Rectal smooth muscle tissue (tissue), 1 donor: ENCODE data around the gene MAP3K13.
A peak's percentile ranks its signal among the peaks of the same experiment; 100 is the strongest.

Experiments used
- H3K27ac ChIP-seq: one replicate; pipeline ENCODE4 v1.7.0; 2013; ENCODE audit warnings: low read depth, low read length, inconsistent platforms
- H3K27me3 ChIP-seq: one replicate; pipeline ENCODE4 v1.7.0; 2013; ENCODE audit warnings: low read length; ENCODE audit not compliant: control insufficient read depth, insufficient read depth
- H3K36me3 ChIP-seq: one replicate; pipeline ENCODE4 v1.7.0; 2013; ENCODE audit warnings: low read length; ENCODE audit not compliant: control insufficient read depth, insufficient read depth
- H3K4me1 ChIP-seq: one replicate; pipeline ENCODE4 v1.7.0; 2013; ENCODE audit warnings: low read length; ENCODE audit not compliant: control insufficient read depth, insufficient read depth
- H3K4me3 ChIP-seq: one replicate; pipeline ENCODE4 v1.7.0; 2013; ENCODE audit warnings: low read length
- H3K9ac ChIP-seq: one replicate; pipeline ENCODE4 v1.7.0; 2013; ENCODE audit warnings: low read length

The MAP3K13 gene, protein sequence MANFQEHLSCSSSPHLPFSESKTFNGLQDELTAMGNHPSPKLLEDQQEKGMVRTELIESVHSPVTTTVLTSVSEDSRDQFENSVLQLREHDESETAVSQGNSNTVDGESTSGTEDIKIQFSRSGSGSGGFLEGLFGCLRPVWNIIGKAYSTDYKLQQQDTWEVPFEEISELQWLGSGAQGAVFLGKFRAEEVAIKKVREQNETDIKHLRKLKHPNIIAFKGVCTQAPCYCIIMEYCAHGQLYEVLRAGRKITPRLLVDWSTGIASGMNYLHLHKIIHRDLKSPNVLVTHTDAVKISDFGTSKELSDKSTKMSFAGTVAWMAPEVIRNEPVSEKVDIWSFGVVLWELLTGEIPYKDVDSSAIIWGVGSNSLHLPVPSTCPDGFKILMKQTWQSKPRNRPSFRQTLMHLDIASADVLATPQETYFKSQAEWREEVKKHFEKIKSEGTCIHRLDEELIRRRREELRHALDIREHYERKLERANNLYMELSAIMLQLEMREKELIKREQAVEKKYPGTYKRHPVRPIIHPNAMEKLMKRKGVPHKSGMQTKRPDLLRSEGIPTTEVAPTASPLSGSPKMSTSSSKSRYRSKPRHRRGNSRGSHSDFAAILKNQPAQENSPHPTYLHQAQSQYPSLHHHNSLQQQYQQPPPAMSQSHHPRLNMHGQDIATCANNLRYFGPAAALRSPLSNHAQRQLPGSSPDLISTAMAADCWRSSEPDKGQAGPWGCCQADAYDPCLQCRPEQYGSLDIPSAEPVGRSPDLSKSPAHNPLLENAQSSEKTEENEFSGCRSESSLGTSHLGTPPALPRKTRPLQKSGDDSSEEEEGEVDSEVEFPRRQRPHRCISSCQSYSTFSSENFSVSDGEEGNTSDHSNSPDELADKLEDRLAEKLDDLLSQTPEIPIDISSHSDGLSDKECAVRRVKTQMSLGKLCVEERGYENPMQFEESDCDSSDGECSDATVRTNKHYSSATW

DNA sequence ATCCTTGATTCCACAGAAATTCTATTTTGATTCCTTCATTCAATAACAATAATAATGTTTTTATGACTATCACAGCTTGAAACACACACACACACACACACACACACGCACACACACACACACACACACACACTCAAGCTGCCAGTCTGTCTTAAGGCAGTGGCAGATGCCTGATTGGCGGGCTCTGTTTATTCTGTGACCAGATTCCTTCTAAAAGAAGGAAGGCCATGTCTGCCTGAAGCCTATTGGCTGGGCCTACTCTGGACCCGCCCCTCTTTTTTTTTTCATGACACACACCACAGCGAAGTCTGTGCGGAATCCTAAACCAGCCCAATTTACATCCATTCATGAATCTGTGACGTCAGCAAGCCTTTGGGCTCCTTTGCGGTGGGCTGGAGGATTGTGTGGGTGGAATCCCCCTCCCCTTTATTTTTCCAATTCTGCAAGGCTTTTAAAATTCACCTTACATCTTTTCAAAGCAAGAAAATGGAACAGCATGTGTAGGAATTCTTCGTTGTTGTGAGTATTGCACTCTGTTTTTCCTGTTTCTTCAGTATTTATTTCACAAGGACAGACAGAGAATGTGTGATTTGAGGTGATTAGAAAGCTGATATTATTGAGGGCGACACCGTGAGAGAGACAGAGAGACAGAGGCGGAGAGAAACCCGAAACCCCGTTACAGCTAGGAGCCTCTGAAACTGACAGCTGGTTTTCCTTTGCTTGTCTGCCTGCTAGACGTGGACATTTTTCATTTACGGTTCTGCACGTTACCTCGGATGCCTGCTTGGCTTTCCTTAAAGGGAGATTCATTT, at the start of gene MAP3K13:
TSS of gene MAP3K13 (plus strand) at position 287 of the 812 bp plus-strand sequence. CDS start 65,446 bp downstream, outside the sequence.
- no peaks in the 10 kb centered on the region for H3K27me3 ChIP-seq
- peak within 1 kb of the TSS; percentile 18 for H3K27ac ChIP-seq
- H3K9ac ChIP-seq, result no peak within 1 kb of the TSS
- peak within 1 kb of the TSS; percentile 54 for H3K4me3 ChIP-seq
- no peaks in the 10 kb centered on the region for H3K4me1 ChIP-seq
- no peaks in the 10 kb centered on the region for H3K36me3 ChIP-seq

DNA sequence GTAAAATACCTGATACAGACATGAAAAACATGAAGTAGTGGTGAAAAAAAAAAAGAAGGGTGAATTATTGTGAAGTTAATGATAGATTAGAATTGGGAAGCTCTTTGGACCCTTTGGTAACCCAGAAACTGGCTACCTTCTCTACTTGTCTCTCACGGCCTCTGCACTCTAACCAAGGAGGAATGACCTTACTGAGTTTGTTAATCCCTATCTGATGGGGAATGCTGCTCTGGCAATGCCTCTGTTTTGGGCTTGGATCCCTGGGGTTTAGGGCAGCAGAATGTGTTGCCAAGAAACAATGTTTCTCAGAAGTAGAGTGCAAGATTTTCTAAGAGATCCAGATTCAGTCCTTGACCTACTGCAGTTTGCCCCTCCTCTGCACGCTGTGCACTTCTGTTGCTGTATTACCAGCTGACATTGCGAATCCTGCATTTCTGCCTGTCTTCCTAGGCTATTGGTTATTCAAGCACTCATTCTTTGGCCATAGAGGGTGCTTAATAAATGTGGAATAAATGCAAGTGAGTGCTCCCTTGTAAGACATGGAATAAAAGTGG, 49.2 kb upstream of the MAP3K13 start:
- peaks cover 3% of the 10 kb centered on the region for H3K36me3 ChIP-seq
- no peak overlapping the region for H3K4me3 ChIP-seq
- H3K4me1 ChIP-seq, result no peaks in the 10 kb centered on the region
- H3K9ac ChIP-seq, result no peak overlapping the region
- no peak overlapping the region for H3K27ac ChIP-seq
- no peaks in the 10 kb centered on the region for H3K27me3 ChIP-seq

DNA sequence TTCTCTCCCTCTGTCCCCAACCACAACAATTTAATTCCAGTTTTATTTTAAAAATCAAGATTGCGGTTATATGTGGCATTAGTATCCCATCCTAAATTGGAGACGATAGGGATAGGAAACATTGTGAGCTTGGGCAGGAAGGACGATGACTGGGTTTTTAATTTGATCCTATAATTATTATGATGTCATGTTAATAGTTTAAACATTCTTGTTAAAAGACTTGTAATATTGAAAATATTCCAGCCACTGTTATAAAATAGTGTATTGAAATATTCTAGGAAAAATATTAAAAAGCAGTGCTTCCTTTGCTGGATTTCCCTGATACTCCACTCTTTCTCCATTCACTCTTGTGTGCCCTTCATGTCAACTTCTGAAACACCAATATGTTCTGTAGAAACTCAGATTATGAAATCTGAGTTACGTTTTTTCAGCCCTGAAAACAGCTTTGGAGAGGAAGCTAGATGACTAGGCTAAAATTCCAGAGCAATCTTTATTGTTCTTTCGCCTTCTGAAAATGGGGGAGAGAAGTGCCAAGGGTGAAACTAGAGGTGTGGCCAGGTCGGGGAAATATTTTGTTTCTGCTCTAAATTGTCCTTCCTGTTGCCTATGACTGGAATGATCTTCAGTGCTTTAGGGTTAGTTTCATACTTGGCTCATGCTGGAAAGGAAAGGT, 46.1 kb upstream of the MAP3K13 start:
- Histone ChIP-seq H3K9ac (no peak overlapping the region), H3K4me3 (peak overlapping the region; percentile 5)

GRCh38 chr3:185317674-185318073, 45.3 kb upstream of the MAP3K13 start:
- Histone ChIP-seq H3K9ac (no peak overlapping the region), H3K4me1 (peaks cover 3% of the 10 kb centered on the region), H3K36me3 (no peaks in the 10 kb centered on the region), H3K27ac (no peak overlapping the region), H3K27me3 (no peaks in the 10 kb centered on the region), H3K4me3 (no peak overlapping the region)

More for the DNA sequence above, 46.1 kb upstream of the MAP3K13 start:
- Histone ChIP-seq H3K27me3 (no peaks in the 10 kb centered on the region), H3K36me3 (no peaks in the 10 kb centered on the region), H3K27ac (no peak overlapping the region), H3K4me1 (no peaks in the 10 kb centered on the region)

- Histone ChIP-seq H3K36me3 (no peaks in the 10 kb centered on the region), H3K27me3 (no peaks in the 10 kb centered on the region), H3K9ac (no peak overlapping the region), H3K4me1 (peaks cover 3% of the 10 kb centered on the region), H3K4me3 (no peak overlapping the region), H3K27ac (no peak overlapping the region)
Observed at GRCh38 chr3:185318141-185318540, 44.8 kb upstream of the MAP3K13 start.

GRCh38 chr3:185319801-185320200, 43.1 kb upstream of the MAP3K13 start:
- Histone ChIP-seq H3K4me3 (no peak overlapping the region), H3K9ac (no peak overlapping the region), H3K36me3 (no peaks in the 10 kb centered on the region), H3K27ac (no peak overlapping the region), H3K4me1 (peaks cover 3% of the 10 kb centered on the region), H3K27me3 (no peaks in the 10 kb centered on the region)

DNA sequence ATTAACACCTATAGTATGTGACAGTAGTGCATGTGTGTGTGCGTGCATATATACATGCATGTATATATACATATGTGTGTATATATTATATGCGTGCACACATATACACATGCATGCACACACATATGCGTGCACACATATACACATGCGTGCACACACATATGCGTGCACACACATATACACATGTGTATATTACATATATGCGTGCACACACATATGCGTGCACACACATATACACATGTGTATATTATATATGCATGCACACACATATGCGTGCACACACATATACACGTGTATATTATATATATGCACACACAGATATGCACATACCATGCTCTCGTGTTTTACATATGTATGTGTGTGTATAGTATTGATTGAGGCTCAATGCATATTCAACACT, 42.0 kb upstream of the MAP3K13 start:
- H3K9ac ChIP-seq, result no peak overlapping the region
- no peaks in the 10 kb centered on the region for H3K27me3 ChIP-seq
- no peak overlapping the region for H3K4me3 ChIP-seq
- H3K36me3 ChIP-seq, result no peaks in the 10 kb centered on the region
- H3K27ac ChIP-seq, result no peak overlapping the region
- peaks cover 3% of the 10 kb centered on the region for H3K4me1 ChIP-seq

GRCh38 chr3:185322101-185322719, 40.7 kb upstream of the MAP3K13 start:
- Histone ChIP-seq H3K27me3 (no peaks in the 10 kb centered on the region), H3K27ac (no peak overlapping the region), H3K4me1 (peaks cover 3% of the 10 kb centered on the region), H3K36me3 (no peaks in the 10 kb centered on the region), H3K9ac (no peak overlapping the region), H3K4me3 (no peak overlapping the region)

GRCh38 chr3:185325946-185326791, 36.8 kb upstream of the MAP3K13 start:
- Histone ChIP-seq H3K27ac (no peak overlapping the region), H3K4me3 (no peak overlapping the region), H3K9ac (no peak overlapping the region), H3K36me3 (no peaks in the 10 kb centered on the region), H3K27me3 (no peaks in the 10 kb centered on the region), H3K4me1 (peaks cover 3% of the 10 kb centered on the region)

GRCh38 chr3:185327062-185327461, 35.9 kb upstream of the MAP3K13 start:
- Histone ChIP-seq H3K27ac (no peak overlapping the region), H3K9ac (no peak overlapping the region), H3K4me1 (peaks cover 3% of the 10 kb centered on the region), H3K4me3 (no peak overlapping the region), H3K36me3 (no peaks in the 10 kb centered on the region), H3K27me3 (no peaks in the 10 kb centered on the region)
